Activated naive CD4-positive, alpha-beta T cell treated with anti-CD3 and anti-CD28 coated beads, Interleukin-2, amount 50 U/mL, for 24 hours (primary cell): ENCODE measurements around the gene CDC16.

Experiments used
- H3K27ac Mint-ChIP-seq: one replicate; pipeline ENCODE4 v1.8.0; 2021; ENCODE audit warnings: mild to moderate bottlenecking, mixed read lengths
- H3K27me3 Mint-ChIP-seq: one replicate; pipeline ENCODE4 v1.8.0; 2021; ENCODE audit warnings: mixed read lengths
- H3K36me3 Mint-ChIP-seq: one replicate; pipeline ENCODE4 v1.8.0; 2021; ENCODE audit warnings: mixed read lengths
- H3K4me1 Mint-ChIP-seq: one replicate; pipeline ENCODE4 v1.8.0; 2021; ENCODE audit warnings: mixed read lengths
- H3K4me3 Mint-ChIP-seq: one replicate; pipeline ENCODE4 v1.8.0; 2021; ENCODE audit warnings: mild to moderate bottlenecking, mixed read lengths
- H3K9me3 Mint-ChIP-seq: one replicate; pipeline ENCODE4 v1.8.0; 2021; ENCODE audit warnings: mixed read lengths

The CDC16 gene

DNA sequence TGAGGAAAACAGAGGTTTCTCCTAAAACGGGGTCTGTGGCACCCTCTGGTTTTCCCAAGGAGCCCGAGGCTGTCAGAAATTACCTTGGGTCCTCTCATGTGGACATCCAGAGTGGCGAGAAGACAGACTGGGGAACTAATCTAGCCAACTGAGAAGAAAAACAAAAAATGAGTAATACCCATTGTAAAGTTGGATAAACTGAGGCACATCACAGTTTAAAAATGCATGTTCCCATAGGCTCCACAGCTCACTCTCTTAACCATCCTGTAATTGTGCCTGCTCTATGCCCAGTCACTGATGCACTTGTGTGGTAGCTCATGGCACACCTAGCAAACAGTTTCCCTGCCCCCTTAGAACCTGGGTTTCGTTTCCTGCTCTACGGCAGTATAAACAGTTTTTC lies 31.5 kb downstream of the CDC16 start:
- H3K9me3 Mint-ChIP-seq = no peaks in the 10 kb centered on the region
- H3K36me3 Mint-ChIP-seq = peaks cover 28% of the 10 kb centered on the region
- no peak overlapping the region for H3K4me3 Mint-ChIP-seq
- peaks cover 39% of the 10 kb centered on the region for H3K4me1 Mint-ChIP-seq
- no peak overlapping the region for H3K27ac Mint-ChIP-seq
- no peaks in the 10 kb centered on the region for H3K27me3 Mint-ChIP-seq

GRCh38 chr13:114268344-114269280 lies 33.9 kb downstream of the CDC16 start:
- peaks cover 18% of the 10 kb centered on the region for H3K4me1 Mint-ChIP-seq

DNA sequence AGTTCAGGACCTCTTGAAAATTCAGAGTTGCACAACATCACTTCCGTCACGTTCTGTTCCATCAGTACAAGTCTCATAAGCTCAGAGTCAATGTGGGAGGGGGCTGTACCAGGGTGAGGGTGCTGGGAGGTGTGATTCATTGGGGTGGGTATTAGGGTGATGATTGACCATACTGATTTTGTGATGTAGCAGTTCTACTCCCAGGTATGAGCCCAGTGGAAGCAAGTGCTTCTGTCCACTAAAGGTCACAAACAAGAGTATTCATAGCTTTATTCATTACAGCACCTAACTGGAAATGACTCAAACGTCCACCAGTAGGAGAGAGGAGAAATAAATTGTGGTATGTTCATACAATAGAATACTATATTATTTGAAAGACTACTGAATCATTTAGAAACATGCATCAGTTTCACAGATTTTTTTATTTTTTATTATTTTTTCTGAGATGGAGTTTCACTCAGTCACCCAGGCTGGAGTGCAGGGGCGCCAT lies 34.6 kb downstream of the CDC16 start:
- Mint-ChIP-seq H3K27me3 (no peaks in the 10 kb centered on the region), H3K27ac (peak overlapping the region; percentile 14), H3K36me3 (peaks cover 30% of the 10 kb centered on the region), H3K9me3 (no peaks in the 10 kb centered on the region), H3K4me3 (no peak overlapping the region), H3K4me1 (peaks cover 16% of the 10 kb centered on the region)

More at GRCh38 chr13:114268344-114269280, 33.9 kb downstream of the CDC16 start:
- peak overlapping the region; percentile 14 for H3K27ac Mint-ChIP-seq
- no peaks in the 10 kb centered on the region for H3K9me3 Mint-ChIP-seq
- H3K4me3 Mint-ChIP-seq = peak overlapping the region; percentile 23
- peaks cover 31% of the 10 kb centered on the region for H3K36me3 Mint-ChIP-seq
- H3K27me3 Mint-ChIP-seq = no peaks in the 10 kb centered on the region

DNA sequence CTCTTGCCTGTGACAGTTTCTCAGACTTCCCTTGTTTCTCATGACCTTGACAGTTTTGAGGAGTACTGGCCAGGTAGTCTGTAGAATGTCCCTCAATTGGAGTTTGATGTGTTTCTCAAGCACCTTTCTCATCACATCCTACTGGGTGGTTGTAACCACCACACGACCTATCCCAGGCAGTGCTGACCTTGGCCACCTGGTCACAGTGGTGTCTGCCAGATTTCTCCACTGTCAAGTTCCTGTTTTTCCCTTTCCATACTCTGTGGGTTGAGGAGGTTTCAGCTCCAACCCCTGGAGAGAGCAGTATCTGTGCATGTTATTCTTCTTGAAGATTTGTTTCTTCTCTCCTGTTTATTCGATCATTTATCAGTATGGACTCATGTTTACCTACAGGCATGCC lies 38.3 kb downstream of the CDC16 start:
- H3K36me3 Mint-ChIP-seq = peaks cover 24% of the 10 kb centered on the region
- peaks cover 15% of the 10 kb centered on the region for H3K4me1 Mint-ChIP-seq
- peak overlapping the region; percentile 33 for H3K27ac Mint-ChIP-seq
- H3K4me3 Mint-ChIP-seq = no peak overlapping the region
- H3K27me3 Mint-ChIP-seq = no peaks in the 10 kb centered on the region
- H3K9me3 Mint-ChIP-seq = no peaks in the 10 kb centered on the region

DNA sequence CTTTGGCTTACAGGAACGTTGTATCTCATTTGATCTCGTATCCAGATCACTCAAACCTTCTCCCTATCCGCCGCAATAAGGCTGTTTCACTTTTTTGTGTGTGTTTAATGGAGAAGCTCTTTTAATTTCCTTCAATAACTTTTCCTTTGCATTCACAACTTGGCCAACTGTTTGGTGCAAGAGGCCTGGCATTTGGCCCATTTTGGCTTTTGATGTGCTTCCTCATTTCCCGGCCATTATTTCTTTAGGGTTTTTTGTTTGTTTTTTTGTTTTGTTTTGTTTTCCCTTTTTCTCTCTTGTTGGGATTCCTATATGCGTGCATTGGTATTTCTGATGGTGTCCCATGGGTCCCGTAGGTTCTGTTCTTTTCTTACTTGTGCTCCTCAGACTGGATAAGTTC lies 40.6 kb downstream of the CDC16 start:
- no peaks in the 10 kb centered on the region for H3K27me3 Mint-ChIP-seq
- no peak overlapping the region for H3K27ac Mint-ChIP-seq
- H3K4me3 Mint-ChIP-seq = no peak overlapping the region
- no peaks in the 10 kb centered on the region for H3K9me3 Mint-ChIP-seq
- H3K4me1 Mint-ChIP-seq = peaks cover 23% of the 10 kb centered on the region
- peaks cover 15% of the 10 kb centered on the region for H3K36me3 Mint-ChIP-seq

GRCh38 chr13:114279146-114279545 lies 44.4 kb downstream of the CDC16 start:
- Mint-ChIP-seq H3K27me3 (no peaks in the 10 kb centered on the region), H3K9me3 (no peaks in the 10 kb centered on the region), H3K4me1 (peaks cover 40% of the 10 kb centered on the region), H3K27ac (peak overlapping the region; percentile 76), H3K36me3 (peaks cover 5% of the 10 kb centered on the region), H3K4me3 (peak overlapping the region; percentile 96)

DNA sequence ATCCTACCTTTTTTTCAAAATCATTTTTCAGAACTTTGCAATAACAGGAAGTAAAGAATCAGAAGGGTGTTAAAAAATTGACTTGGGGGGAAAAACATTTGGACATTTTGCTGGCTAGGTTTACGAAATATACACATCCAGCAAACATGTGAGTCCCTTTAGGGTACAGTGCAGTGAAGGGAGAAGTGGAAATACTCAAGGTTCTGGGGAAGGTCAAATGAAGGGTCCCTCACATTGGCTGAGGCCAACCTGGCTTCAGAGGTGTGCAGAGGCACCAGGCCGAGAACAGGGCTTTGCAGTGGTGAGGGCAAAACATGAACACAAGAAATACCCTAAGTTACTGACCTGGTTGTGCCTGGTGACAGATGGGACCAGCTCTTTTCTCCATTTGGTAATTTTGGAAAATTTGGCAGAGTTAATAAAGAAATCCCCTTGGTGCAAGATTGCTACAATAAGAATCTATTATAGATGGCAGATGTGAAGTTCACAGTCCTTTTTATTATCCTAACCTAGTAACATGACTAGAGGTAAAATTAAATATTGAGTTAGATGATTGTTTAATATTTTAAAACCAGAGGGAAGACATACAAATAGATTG lies 45.2 kb downstream of the CDC16 start:
- Mint-ChIP-seq H3K27me3 (no peaks in the 10 kb centered on the region), H3K4me1 (peaks cover 40% of the 10 kb centered on the region), H3K4me3 (peak overlapping the region; percentile 96), H3K9me3 (no peaks in the 10 kb centered on the region), H3K36me3 (peaks cover 2% of the 10 kb centered on the region), H3K27ac (peak overlapping the region; percentile 99)

DNA sequence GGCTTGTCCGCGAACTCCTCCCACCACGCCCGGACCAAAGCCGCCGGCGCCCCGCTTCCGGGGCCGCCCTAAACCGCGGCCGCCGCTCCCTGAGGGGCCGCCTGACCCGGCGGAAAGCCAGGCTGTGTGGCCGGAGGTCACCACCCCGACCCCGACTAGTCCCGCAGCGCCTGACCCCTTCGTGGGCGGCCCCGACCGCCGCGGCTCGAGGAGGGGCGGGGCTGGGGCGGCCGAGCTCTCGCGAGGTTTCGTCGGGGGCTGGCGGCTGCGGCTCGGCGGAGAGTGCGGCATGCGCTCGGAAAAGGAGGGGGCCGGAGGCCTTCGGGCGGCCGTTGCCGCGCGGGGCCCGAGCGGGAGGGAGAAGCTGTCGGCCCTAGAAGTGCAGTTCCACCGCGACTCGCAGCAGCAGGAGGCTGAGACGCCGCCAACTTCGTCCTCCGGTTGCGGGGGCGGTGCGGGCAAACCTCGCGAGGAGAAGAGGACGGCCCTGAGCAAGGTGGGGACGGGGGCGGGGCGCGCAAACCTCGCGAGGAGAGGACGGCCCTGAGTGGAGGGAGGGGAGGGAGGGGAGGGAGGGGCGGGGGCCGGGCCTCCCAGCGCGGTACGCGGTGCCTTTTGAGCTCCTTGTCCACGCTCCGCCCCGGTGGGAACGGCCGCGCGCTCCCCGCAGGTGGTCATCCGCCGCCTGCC lies 46.8 kb downstream of the CDC16 start, which contains the start of gene UPF3A:
Gene UPF3A (plus strand): TSS at position 251 of the 690 bp plus-strand sequence. CDS start 39 bp downstream, at position 290.
- H3K27ac Mint-ChIP-seq = peak within 1 kb of the TSS; percentile 99
- peak within 1 kb of the TSS; percentile 96 for H3K4me3 Mint-ChIP-seq
- peaks cover 55% of the 10 kb centered on the region for H3K4me1 Mint-ChIP-seq
- H3K27me3 Mint-ChIP-seq = no peaks in the 10 kb centered on the region
- H3K36me3 Mint-ChIP-seq = peaks cover 12% of the 10 kb centered on the region
- no peaks in the 10 kb centered on the region for H3K9me3 Mint-ChIP-seq

DNA sequence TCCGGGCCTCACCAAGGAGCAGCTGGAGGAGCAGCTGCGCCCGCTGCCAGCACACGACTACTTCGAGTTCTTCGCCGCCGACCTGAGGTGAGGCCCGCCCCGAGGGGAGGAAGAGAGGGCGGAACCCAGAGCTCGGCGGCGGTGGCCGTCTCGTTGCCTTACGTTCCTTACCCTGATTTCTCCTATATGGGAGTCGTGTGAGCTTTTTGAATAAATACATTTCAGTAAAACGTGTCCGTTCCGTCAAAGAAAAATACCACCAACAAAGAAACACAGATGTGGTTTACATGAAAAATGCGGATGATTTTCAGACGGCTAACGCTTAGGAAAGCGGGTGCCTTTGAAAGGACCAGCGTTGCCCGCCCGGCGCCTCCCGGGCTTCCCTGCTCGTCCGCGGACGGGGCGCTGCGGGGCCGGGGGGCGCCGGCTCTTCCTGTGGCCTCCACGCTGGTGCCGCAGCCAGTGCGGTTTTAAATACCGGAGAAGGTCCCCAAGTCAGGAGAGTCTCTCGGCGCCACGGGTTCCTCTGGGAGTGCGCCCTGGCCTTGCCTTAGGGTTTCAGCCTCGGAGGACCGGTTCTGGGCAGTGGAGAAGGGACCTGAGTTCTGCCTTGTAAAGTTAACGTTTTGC lies 47.5 kb downstream of the CDC16 start:
- H3K36me3 Mint-ChIP-seq = peaks cover 17% of the 10 kb centered on the region
- no peaks in the 10 kb centered on the region for H3K27me3 Mint-ChIP-seq
- peak overlapping the region; percentile 93 for H3K4me3 Mint-ChIP-seq
- peak overlapping the region; percentile 94 for H3K27ac Mint-ChIP-seq
- H3K4me1 Mint-ChIP-seq = peaks cover 62% of the 10 kb centered on the region
- H3K9me3 Mint-ChIP-seq = no peaks in the 10 kb centered on the region

- Mint-ChIP-seq H3K4me1 (peaks cover 65% of the 10 kb centered on the region), H3K4me3 (peak overlapping the region; percentile 58), H3K27ac (peak overlapping the region; percentile 8)
Observed at GRCh38 chr13:114283576-114283975, 48.9 kb downstream of the CDC16 start.

DNA sequence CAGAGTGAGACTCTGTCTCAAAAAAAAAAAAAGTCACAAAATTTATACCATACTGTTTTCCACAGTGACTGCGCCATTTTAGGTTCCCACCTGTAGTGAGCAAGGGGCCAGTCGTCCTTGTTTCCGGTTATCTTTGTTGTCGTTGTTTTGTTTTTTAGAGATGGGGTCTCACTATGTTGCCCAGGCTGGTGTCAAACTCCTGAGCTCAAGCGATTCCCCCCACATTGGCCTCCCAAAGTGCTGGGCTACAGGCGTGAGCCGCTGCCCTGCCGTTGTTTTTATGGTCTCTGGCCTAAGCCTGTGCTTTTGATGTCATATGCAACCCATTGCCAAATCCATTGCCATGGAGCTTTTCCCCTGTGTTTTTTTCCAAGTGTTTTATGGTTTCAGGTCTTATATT lies 50.0 kb downstream of the CDC16 start:
- Mint-ChIP-seq H3K4me1 (peaks cover 56% of the 10 kb centered on the region), H3K27ac (peak overlapping the region; percentile 80), H3K9me3 (no peaks in the 10 kb centered on the region), H3K36me3 (peaks cover 24% of the 10 kb centered on the region), H3K27me3 (no peaks in the 10 kb centered on the region), H3K4me3 (no peak overlapping the region)

More at GRCh38 chr13:114283576-114283975, 48.9 kb downstream of the CDC16 start:
- Mint-ChIP-seq H3K9me3 (no peaks in the 10 kb centered on the region), H3K27me3 (no peaks in the 10 kb centered on the region), H3K36me3 (peaks cover 22% of the 10 kb centered on the region)

GRCh38 chr13:114285166-114285808 lies 50.6 kb downstream of the CDC16 start:
- Mint-ChIP-seq H3K9me3 (no peaks in the 10 kb centered on the region), H3K36me3 (peaks cover 25% of the 10 kb centered on the region), H3K27ac (peak overlapping the region; percentile 80), H3K4me1 (peaks cover 50% of the 10 kb centered on the region), H3K4me3 (no peak overlapping the region), H3K27me3 (no peaks in the 10 kb centered on the region)

GRCh38 chr13:114286808-114287207 lies 52.1 kb downstream of the CDC16 start:
- Mint-ChIP-seq H3K27me3 (no peaks in the 10 kb centered on the region), H3K27ac (peak overlapping the region; percentile 51), H3K36me3 (peaks cover 28% of the 10 kb centered on the region)

DNA sequence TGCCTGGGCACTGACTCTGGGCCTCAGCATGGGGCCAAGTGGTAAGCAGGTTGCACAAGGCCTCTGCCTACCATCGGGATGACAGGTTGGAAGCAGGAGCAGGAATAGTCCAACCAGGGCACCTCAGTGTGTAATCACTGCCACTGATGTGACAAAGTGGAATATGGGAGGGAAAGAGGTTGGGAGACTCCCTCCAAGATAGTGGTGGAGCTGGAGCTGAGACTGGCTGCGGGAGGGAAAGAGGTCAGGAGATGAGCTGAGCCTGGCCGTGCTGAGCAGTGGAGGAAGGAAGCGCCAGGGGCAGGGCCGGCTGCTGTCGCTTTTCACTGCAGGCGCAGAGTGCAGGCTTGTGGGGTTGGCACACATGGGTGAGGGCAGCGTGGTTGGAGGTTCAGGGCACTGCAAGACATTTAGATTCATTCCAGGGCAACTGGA lies 53.5 kb downstream of the CDC16 start:
- Mint-ChIP-seq H3K9me3 (no peaks in the 10 kb centered on the region), H3K27ac (peak overlapping the region; percentile 77), H3K4me1 (peaks cover 45% of the 10 kb centered on the region), H3K4me3 (no peak overlapping the region), H3K36me3 (peaks cover 30% of the 10 kb centered on the region), H3K27me3 (no peaks in the 10 kb centered on the region)

More at GRCh38 chr13:114286808-114287207, 52.1 kb downstream of the CDC16 start:
- Mint-ChIP-seq H3K9me3 (no peaks in the 10 kb centered on the region), H3K4me3 (no peak overlapping the region), H3K4me1 (peaks cover 49% of the 10 kb centered on the region)
